Endothelial cell of umbilical vein (primary cell): ENCODE measurements around the gene KRT71. TPM values are rescaled to one million over a fixed set of nuclear protein-coding genes. Genes with fewer than 3 reads are reported as not detected.

Experiments used
- Bru-seq: library from RNA; stranded (reverse); fragments of 400-500 nt; gene quantifications from one replicate; lab custom pipeline; 2021; lab: Mats Ljungman, UMichigan
- BruChase-seq, 2 experiments: library from RNA; stranded (reverse); fragments of 400-500 nt; gene quantifications; one replicate each; lab custom pipeline; 2021; lab: Mats Ljungman, UMichigan
- BruUV-seq: library from RNA; stranded (reverse); fragments of 400-500 nt; replicated peaks from 2 replicates; lab custom pipeline; 2021; lab: Mats Ljungman, UMichigan
- CTCF ChIA-PET: fragments of 300-600, 350-600 bp; sonication (Branson Sonifier 250); formaldehyde crosslinking; loops from one replicate; lab custom pipeline; 2021; ENCODE audit warnings: antibody characterized with exemption, inconsistent platforms; lab: Charles Lee
- POLR2A ChIA-PET: fragments of 300-600, 350-600 bp; sonication (Branson Sonifier 250); formaldehyde crosslinking; loops from one replicate; lab custom pipeline; 2021; ENCODE audit warnings: antibody characterized with exemption, inconsistent platforms; lab: Charles Lee
- DNase-seq: peaks from one replicate; pipeline ENCODE4 v3.0.0-alpha.2; 2011; ENCODE audit warnings: low read depth, low spot score
- FAIRE-seq: peaks from 2 replicates; lab custom pipeline; 2011; peaks lifted over from hg19 to GRCh38; lab: Jason Lieb, UNC
- H2AFZ ChIP-seq: 2 replicates; pipeline ENCODE4 v1.6.0; 2012; ENCODE audit warnings: low read depth, low read length, control low read depth, inconsistent platforms
- H3K27ac ChIP-seq: 2 replicates; pipeline ENCODE4 v1.5.1; 2011; ENCODE audit warnings: low read depth, mild to moderate bottlenecking, control low read depth, low read length, moderate library complexity; ENCODE audit not compliant: insufficient read depth
- H3K27me3 ChIP-seq, 2 experiments: 2 replicates each; pipeline versions ENCODE4 v1.6.0 to v1.6.1; 2011; ENCODE audit warnings: low read length in 2 of 2, mixed read lengths in 1 of 2; ENCODE audit not compliant: control insufficient read depth in 2 of 2, insufficient read depth in 2 of 2
- H3K36me3 ChIP-seq, 2 experiments: 2 replicates in 1 of 2; 3 replicates in 1 of 2; pipeline ENCODE4 v1.5.1; 2011; ENCODE audit warnings: low read length in 2 of 2, mild to moderate bottlenecking in 1 of 2, moderate library complexity in 1 of 2; ENCODE audit not compliant: control insufficient read depth in 2 of 2, insufficient read depth in 2 of 2; ENCODE audit errors: extremely low read depth in 1 of 2
- H3K4me1 ChIP-seq: 3 replicates; pipeline ENCODE4 v1.5.1; 2011; ENCODE audit warnings: mild to moderate bottlenecking, low read length; ENCODE audit not compliant: control insufficient read depth, insufficient read depth; ENCODE audit errors: extremely low read depth
- H3K4me2 ChIP-seq: 2 replicates; pipeline ENCODE4 v1.6.1; 2011; ENCODE audit warnings: low read length, control low read depth, mixed read lengths; ENCODE audit not compliant: insufficient read depth
- H3K4me3 ChIP-seq, 3 experiments: fragments of 200-600 bp in 1 of 3; sonication (generic), shearing (Covaris generic) in 1 of 3; replicated peaks in 1 of 3; 2 replicates each; pipeline ENCODE4 v1.5.1; 2011 to 2016; ENCODE audit warnings: control low read depth in 3 of 3, low read length in 3 of 3, mild to moderate bottlenecking in 2 of 3, inconsistent platforms in 1 of 3, low read depth in 1 of 3, moderate library complexity in 1 of 3; ENCODE audit not compliant: insufficient read depth in 1 of 3
- H3K79me2 ChIP-seq: 2 replicates; pipeline ENCODE4 v1.6.0; 2012; ENCODE audit warnings: low read length, inconsistent platforms; ENCODE audit not compliant: control insufficient read depth, insufficient read depth
- H3K9ac ChIP-seq: replicated peaks from 2 replicates; pipeline ENCODE3; 2011; ENCODE audit warnings: low read length, control low read depth; ENCODE audit not compliant: insufficient read depth; ENCODE audit errors: extremely low read depth
- H3K9me1 ChIP-seq: replicated peaks from 3 replicates; pipeline ENCODE4 v1.6.0; 2011; ENCODE audit warnings: mild to moderate bottlenecking, low read length; ENCODE audit not compliant: control insufficient read depth, insufficient read depth; ENCODE audit errors: extremely low read depth
- H3K9me3 ChIP-seq: replicated peaks from 2 replicates; pipeline ENCODE4 v1.5.1; 2012; ENCODE audit warnings: low read length, inconsistent platforms; ENCODE audit not compliant: control insufficient read depth, insufficient read depth
- H4K20me1 ChIP-seq: replicated peaks from 2 replicates; pipeline ENCODE3; 2011; ENCODE audit warnings: mild to moderate bottlenecking, low read length; ENCODE audit not compliant: control insufficient read depth, insufficient read depth; ENCODE audit errors: extremely low read depth
- EZH2 ChIP-seq: IDR thresholded peaks from 2 replicates; pipeline ENCODE4 v1.6.1; 2012; ENCODE audit warnings: borderline replicate concordance, low read depth, mild to moderate bottlenecking, moderate library complexity, low read length, inconsistent platforms; ENCODE audit not compliant: severe bottlenecking
- FOS ChIP-seq: IDR thresholded peaks from 2 replicates; pipeline ENCODE4 v1.6.1; 2011; ENCODE audit warnings: mild to moderate bottlenecking, low read length, moderate library complexity, borderline replicate concordance; ENCODE audit not compliant: insufficient read depth
- GATA2 ChIP-seq: IDR thresholded peaks from 2 replicates; pipeline ENCODE4 v1.7.0; 2011; ENCODE audit warnings: low read depth, mild to moderate bottlenecking, moderate library complexity, mixed read lengths, low read length; ENCODE audit not compliant: insufficient read length, insufficient read depth
- JUN ChIP-seq: IDR thresholded peaks from 2 replicates; pipeline ENCODE4 v1.6.1; 2011; ENCODE audit warnings: borderline replicate concordance, low read depth; ENCODE audit not compliant: insufficient read length, insufficient read depth
- MAX ChIP-seq: IDR thresholded peaks from 2 replicates; pipeline ENCODE4 v1.6.1; 2011; ENCODE audit not compliant: insufficient read depth, insufficient read length
- MYC ChIP-seq: IDR thresholded peaks from one replicate; pipeline ENCODE4 v1.6.1; 2011; ENCODE audit warnings: mild to moderate bottlenecking, low read depth, low read length
- POLR2A ChIP-seq: IDR thresholded peaks from 2 replicates; pipeline ENCODE4 v1.6.1; 2012; ENCODE audit warnings: low read depth, mild to moderate bottlenecking, control low read depth, low read length
- POLR2AphosphoS5 ChIP-seq: IDR thresholded peaks from 2 replicates; pipeline ENCODE4 v1.6.1; 2012; ENCODE audit warnings: low read depth, mild to moderate bottlenecking, control low read depth, low read length, moderate library complexity; ENCODE audit not compliant: insufficient read depth
- dilution Hi-C: fragments of 300-500 bp; cut with MboI; formaldehyde crosslinking; loops from one replicate; pipeline ENCODE4 v1.15.0; 2019; ENCODE audit warnings: low sequenced_read_pairs; ENCODE audit not compliant: extremely low pct_ligation_motif_present
- intact Hi-C: fragments of 100-400 bp; cut with micrococcal nuclease; formaldehyde crosslinking; loops from one replicate; pipeline ENCODE4 v1.10.0; 2022
- long read RNA-seq: library from polyadenylated mRNA; stranded (forward); transcript quantifications from one replicate; pipeline ENCODE4 v2.0.0, GENCODE V29; 2021
- polyA minus RNA-seq, 3 experiments: library from RNA; depleted of rRNA, polyadenylated mRNA; stranded (reverse); fragments of >200 nt; gene quantifications; 1 replicate in 1 of 3; 2 replicates in 2 of 3; pipeline ENCODE4 v1.2.3, GENCODE V29; 2011
- polyA plus RNA-seq, 4 experiments: library from polyadenylated mRNA; depleted of rRNA in 3 of 4; stranded (reverse) in 3 of 4; unstranded in 1 of 4; fragments of >200 nt; gene quantifications; 2 replicates each; pipeline versions ENCODE4 v1.2.1 to v1.2.3, GENCODE V29; 2011 to 2012; ENCODE audit warnings: missing spikeins in 1 of 4
- total RNA-seq: library from RNA; stranded (reverse); gene quantifications from 2 replicates; pipeline ENCODE4 v1.2.3, GENCODE V29; 2021
- TF ChIP-seq, protein P1 (sequence below), 2 donors: IDR thresholded peaks; 1 replicate in 1 of 2; 2 replicates in 1 of 2; pipeline ENCODE4 v1.5.1; 2011; ENCODE audit warnings: low read length in 2 of 2, mild to moderate bottlenecking in 2 of 2, moderate library complexity in 2 of 2, control low read depth in 1 of 2, inconsistent platforms in 1 of 2, low read depth in 1 of 2; ENCODE audit not compliant: insufficient read depth in 1 of 2; ENCODE audit errors: extremely low read depth in 1 of 2

KRT71 gene
- not detected in 2 replicates for total RNA-seq
- polyA plus RNA-seq, result not detected in 2 replicates
- not detected in 2 replicates for polyA plus RNA-seq (2011; cell fraction: cytosol; rRNA removed)
- not detected in 2 replicates for polyA plus RNA-seq (2011; cell fraction: nucleus; rRNA removed)
- polyA plus RNA-seq (2012), result not detected in 2 replicates
- polyA minus RNA-seq, result not detected in 2 replicates
- polyA minus RNA-seq (2011; cell fraction: cytosol; rRNA and poly(A)+ RNA removed), result not detected
- polyA minus RNA-seq (2011; cell fraction: nucleus; rRNA and poly(A)+ RNA removed), result not detected in 2 replicates
- not detected for Bru-seq, nascent RNA
- not detected for BruChase-seq, experiment 1, labeled RNA remaining after a 6-hour chase
- not detected for BruChase-seq, experiment 2, labeled RNA remaining after a 2-hour chase
- long read RNA-seq, result 0 reads

- no peak within 1 kb of the TSS for H3K9ac ChIP-seq
- no peak for DNase-seq
- H3K36me3 ChIP-seq, result no peaks in the 10 kb centered on the region
- H3K4me1 ChIP-seq, result no peaks in the 10 kb centered on the region
- no peaks in the 10 kb centered on the region for H3K9me1 ChIP-seq
- dilution Hi-C loops (no loop called here), intact Hi-C loops (no loop called here)
- FAIRE-seq, result no peak
- H3K4me3 ChIP-seq, result no peak within 1 kb of the TSS
- CTCF ChIA-PET, result no interaction called here
- POLR2A ChIA-PET, result no interaction called here
- H3K79me2 ChIP-seq, result no peaks in the 10 kb centered on the region
- no peaks in the 10 kb centered on the region for H4K20me1 ChIP-seq
- TF ChIP-seq POLR2AphosphoS5 (no peak), JUN (no peak), MAX (no peak)
- H3K4me2 ChIP-seq, result no peak within 1 kb of the TSS
- no peaks in the 10 kb centered on the region for H3K9me3 ChIP-seq
- H3K27ac ChIP-seq, result no peak within 1 kb of the TSS
- BruUV-seq, result no TSS peak
- H2AFZ ChIP-seq, result no peak within 1 kb of the TSS
- H3K27me3 ChIP-seq, result peaks cover 0 to 5% of the 10 kb centered on the region in 2 experiments
Measured at GRCh38 chr12:52552681-52553195, at the start of gene KRT71. KRT71 (minus strand) TSS chr12:52553145; CDS start chr12:52553077, 68 bp downstream.

- no peak overlapping the region for H2AFZ ChIP-seq
- H3K4me1 ChIP-seq, result no peaks in the 10 kb centered on the region
- no peak overlapping the region for H3K4me2 ChIP-seq
- no TSS peak for BruUV-seq
- dilution Hi-C loops (no loop called here), intact Hi-C loops (no loop called here)
- no peaks in the 10 kb centered on the region for H4K20me1 ChIP-seq
- H3K79me2 ChIP-seq, result no peaks in the 10 kb centered on the region
- H3K27ac ChIP-seq, result no peak overlapping the region
- no peak overlapping the region for H3K4me3 ChIP-seq
- no peak for FAIRE-seq
- POLR2A ChIA-PET, result no interaction called here
- CTCF ChIA-PET, result no interaction called here
- no peak for TF ChIP-seq EZH2
- TF ChIP-seq, protein P1, sequence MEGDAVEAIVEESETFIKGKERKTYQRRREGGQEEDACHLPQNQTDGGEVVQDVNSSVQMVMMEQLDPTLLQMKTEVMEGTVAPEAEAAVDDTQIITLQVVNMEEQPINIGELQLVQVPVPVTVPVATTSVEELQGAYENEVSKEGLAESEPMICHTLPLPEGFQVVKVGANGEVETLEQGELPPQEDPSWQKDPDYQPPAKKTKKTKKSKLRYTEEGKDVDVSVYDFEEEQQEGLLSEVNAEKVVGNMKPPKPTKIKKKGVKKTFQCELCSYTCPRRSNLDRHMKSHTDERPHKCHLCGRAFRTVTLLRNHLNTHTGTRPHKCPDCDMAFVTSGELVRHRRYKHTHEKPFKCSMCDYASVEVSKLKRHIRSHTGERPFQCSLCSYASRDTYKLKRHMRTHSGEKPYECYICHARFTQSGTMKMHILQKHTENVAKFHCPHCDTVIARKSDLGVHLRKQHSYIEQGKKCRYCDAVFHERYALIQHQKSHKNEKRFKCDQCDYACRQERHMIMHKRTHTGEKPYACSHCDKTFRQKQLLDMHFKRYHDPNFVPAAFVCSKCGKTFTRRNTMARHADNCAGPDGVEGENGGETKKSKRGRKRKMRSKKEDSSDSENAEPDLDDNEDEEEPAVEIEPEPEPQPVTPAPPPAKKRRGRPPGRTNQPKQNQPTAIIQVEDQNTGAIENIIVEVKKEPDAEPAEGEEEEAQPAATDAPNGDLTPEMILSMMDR (IDR thresholded peaks at IDR 0.05; ENCODE audit: extremely low read depth in 1 of 2, insufficient read depth in 1 of 2, low read depth in 1 of 2, low read length in 2 of 2), result no peak
- no peak for TF ChIP-seq MYC
- no peak for TF ChIP-seq MAX
- TF ChIP-seq JUN, result no peak
- TF ChIP-seq GATA2, result no peak
- TF ChIP-seq POLR2A, result no peak
- no peak for TF ChIP-seq FOS
- no peak for TF ChIP-seq POLR2AphosphoS5
- no peaks in the 10 kb centered on the region for H3K9me3 ChIP-seq
- H3K9ac ChIP-seq, result no peak overlapping the region
- H3K9me1 ChIP-seq, result no peaks in the 10 kb centered on the region
- H3K27me3 ChIP-seq, result peaks cover 20 to 39% of the 10 kb centered on the region in 2 experiments
- no peaks in the 10 kb centered on the region for H3K36me3 ChIP-seq
- no peak for DNase-seq
Measured at GRCh38 chr12:52602552-52602951, 49.6 kb upstream of the KRT71 start.
